ENCODE measurements around the gene FGGY.

DNA sequence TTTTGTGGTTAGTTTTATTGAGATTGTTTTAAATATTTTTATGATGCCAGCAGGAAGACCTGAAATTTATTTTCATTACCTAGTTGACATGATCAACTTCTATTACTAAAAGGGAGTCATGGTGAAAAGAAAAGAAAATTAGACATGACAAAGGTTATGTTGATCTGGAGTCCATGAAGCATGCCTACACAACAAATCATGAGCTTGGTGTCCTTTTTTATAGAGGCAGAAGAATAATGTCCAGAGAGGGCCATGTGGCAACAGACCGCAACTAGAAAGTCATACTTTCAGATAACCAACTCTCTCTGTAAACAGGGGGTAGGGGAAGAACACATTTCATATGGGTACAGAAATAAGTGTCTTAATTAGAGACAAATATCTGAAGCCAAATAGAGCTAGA lies 342.4 kb downstream of the FGGY start:
- TF ChIP-seq, protein P1, sequence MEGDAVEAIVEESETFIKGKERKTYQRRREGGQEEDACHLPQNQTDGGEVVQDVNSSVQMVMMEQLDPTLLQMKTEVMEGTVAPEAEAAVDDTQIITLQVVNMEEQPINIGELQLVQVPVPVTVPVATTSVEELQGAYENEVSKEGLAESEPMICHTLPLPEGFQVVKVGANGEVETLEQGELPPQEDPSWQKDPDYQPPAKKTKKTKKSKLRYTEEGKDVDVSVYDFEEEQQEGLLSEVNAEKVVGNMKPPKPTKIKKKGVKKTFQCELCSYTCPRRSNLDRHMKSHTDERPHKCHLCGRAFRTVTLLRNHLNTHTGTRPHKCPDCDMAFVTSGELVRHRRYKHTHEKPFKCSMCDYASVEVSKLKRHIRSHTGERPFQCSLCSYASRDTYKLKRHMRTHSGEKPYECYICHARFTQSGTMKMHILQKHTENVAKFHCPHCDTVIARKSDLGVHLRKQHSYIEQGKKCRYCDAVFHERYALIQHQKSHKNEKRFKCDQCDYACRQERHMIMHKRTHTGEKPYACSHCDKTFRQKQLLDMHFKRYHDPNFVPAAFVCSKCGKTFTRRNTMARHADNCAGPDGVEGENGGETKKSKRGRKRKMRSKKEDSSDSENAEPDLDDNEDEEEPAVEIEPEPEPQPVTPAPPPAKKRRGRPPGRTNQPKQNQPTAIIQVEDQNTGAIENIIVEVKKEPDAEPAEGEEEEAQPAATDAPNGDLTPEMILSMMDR (conservative IDR thresholded peaks at IDR 0.05) = no peak
- no peak for TF ChIP-seq EZH2 (IDR thresholded peaks at IDR 0.05; ENCODE audit: low read depth)
